ENCODE measurements around the gene DMXL2.

The DMXL2 gene

GRCh38 chr15:51505251-51505650 is 117.3 kb downstream of the DMXL2 start:
- TF ChIP-seq POLR2AphosphoS5 (IDR thresholded peaks at IDR 0.05; ENCODE audit: low read depth, low read length) (no peak), TAF1 (IDR thresholded peaks at IDR 0.05; ENCODE audit: borderline replicate concordance, insufficient read depth, low read length) (no peak), FOXP2 (optimal IDR thresholded peaks at IDR 0.05; ENCODE audit: borderline replicate concordance, extremely low read depth, extremely low read length, insufficient read depth) (no peak), SIN3A (IDR thresholded peaks at IDR 0.05; ENCODE audit: borderline replicate concordance, insufficient read depth, low read length) (no peak), REST (IDR thresholded peaks at IDR 0.05; ENCODE audit: insufficient read depth in 1 of 2, low read depth in 2 of 2, low read length in 2 of 2) (no peak)

- TF ChIP-seq FOXP2 (optimal IDR thresholded peaks at IDR 0.05; ENCODE audit: borderline replicate concordance, extremely low read depth, extremely low read length, insufficient read depth), result no peak
- TF ChIP-seq POLR2AphosphoS5 (IDR thresholded peaks at IDR 0.05; ENCODE audit: low read depth, low read length), result no peak
- TF ChIP-seq REST (IDR thresholded peaks at IDR 0.05; ENCODE audit: insufficient read depth in 1 of 2, low read depth in 2 of 2, low read length in 2 of 2), result no peak
- no peak for TF ChIP-seq SIN3A (IDR thresholded peaks at IDR 0.05; ENCODE audit: borderline replicate concordance, insufficient read depth, low read length)
- no peak for TF ChIP-seq TAF1 (IDR thresholded peaks at IDR 0.05; ENCODE audit: borderline replicate concordance, insufficient read depth, low read length)
Measured at GRCh38 chr15:51503003-51503402, 119.6 kb downstream of the DMXL2 start.

- TF ChIP-seq SIN3A (IDR thresholded peaks at IDR 0.05; ENCODE audit: borderline replicate concordance, insufficient read depth, low read length) (no peak), POLR2AphosphoS5 (IDR thresholded peaks at IDR 0.05; ENCODE audit: low read depth, low read length) (no peak), REST (IDR thresholded peaks at IDR 0.05; ENCODE audit: insufficient read depth in 1 of 2, low read depth in 2 of 2, low read length in 2 of 2) (no peak), FOXP2 (optimal IDR thresholded peaks at IDR 0.05; ENCODE audit: borderline replicate concordance, extremely low read depth, extremely low read length, insufficient read depth) (no peak), TAF1 (IDR thresholded peaks at IDR 0.05; ENCODE audit: borderline replicate concordance, insufficient read depth, low read length) (no peak)
Measured at GRCh38 chr15:51499379-51499976, 123.1 kb downstream of the DMXL2 start.

GRCh38 chr15:51497806-51498205 is 124.8 kb downstream of the DMXL2 start:
- TF ChIP-seq FOXP2 (optimal IDR thresholded peaks at IDR 0.05; ENCODE audit: borderline replicate concordance, extremely low read depth, extremely low read length, insufficient read depth), result no peak
- no peak for TF ChIP-seq POLR2AphosphoS5 (IDR thresholded peaks at IDR 0.05; ENCODE audit: low read depth, low read length)
- TF ChIP-seq SIN3A (IDR thresholded peaks at IDR 0.05; ENCODE audit: borderline replicate concordance, insufficient read depth, low read length), result no peak
- no peak for TF ChIP-seq REST (IDR thresholded peaks at IDR 0.05; ENCODE audit: insufficient read depth in 1 of 2, low read depth in 2 of 2, low read length in 2 of 2)
- TF ChIP-seq TAF1 (IDR thresholded peaks at IDR 0.05; ENCODE audit: borderline replicate concordance, insufficient read depth, low read length), result no peak
